Motor neuron (in vitro differentiated cells): ENCODE data around the gene CENPVL1. TPM values are rescaled to one million over a fixed set of nuclear protein-coding genes. Genes with fewer than 3 reads are reported as not detected.
A peak's percentile ranks its signal among the peaks of the same experiment; 100 is the strongest.

Experiments used
- ATAC-seq, 8 experiments: fragments of 200-7000 bp; cut with Tn5 transposase; replicated peaks in 6 of 8; 2 replicates each; pipeline ENCODE4 v1.8.0; 2021; ENCODE audit warnings: mild to moderate bottlenecking in 8 of 8, moderate library complexity in 8 of 8
- H3K27ac ChIP-seq, 2 donors: fragments of 250-450 bp; sonication (Bioruptor Pico); 2 replicates each; pipeline ENCODE4 v1.9.0; 2021; ENCODE audit warnings: antibody characterized with exemption in 2 of 2, mild to moderate bottlenecking in 2 of 2, moderate library complexity in 1 of 2
- H3K4me1 ChIP-seq, 2 donors: fragments of 250-450 bp; sonication (Bioruptor Pico); replicated peaks in 1 of 2; 2 replicates each; pipeline ENCODE4 v1.6.1; 2021; ENCODE audit warnings: antibody characterized with exemption in 2 of 2, mild to moderate bottlenecking in 2 of 2, moderate library complexity in 1 of 2
- H3K4me3 ChIP-seq, 5 donors: fragments of 250-450 bp; sonication (Bioruptor Pico); 2 replicates each; pipeline ENCODE4 v1.9.0; 2021; ENCODE audit warnings: antibody characterized with exemption in 5 of 5, mild to moderate bottlenecking in 5 of 5, moderate library complexity in 4 of 5
- WGBS, 10 experiments: fragments of 450-650 bp; shearing (Covaris generic); methylation state at CpG; one replicate each; pipeline ENCODE4 v1.0.0; 2022; 5-methylcytosine and 5-hydroxymethylcytosine counted together
- in situ Hi-C, 9 experiments: fragments of 400-800 bp; cut with MboI; loops; one replicate each; pipeline ENCODE4 v1.15.0; 2021; ENCODE audit warnings: low sequenced_read_pairs in 9 of 9, low pct_unique_long_range_greater_than_20kb in 2 of 9; ENCODE audit not compliant: unreplicated experiment in 9 of 9
- total RNA-seq, 8 experiments: library from RNA; unstranded; fragments of 300-600 nt; gene quantifications; 2 replicates each; pipeline versions ENCODE4 v1.2.3 to v1.2.4, GENCODE V29; 2022

Gene CENPVL1
- total RNA-seq, 8 experiments from 2014 or later, result 0.43 to 1.1 (median 0.98) TPM; not detected in 3

- Histone ChIP-seq H3K4me1 (peaks cover 7 to 12% of the 10 kb centered on the region in 2 donors), H3K4me3 (peak within 1 kb of the TSS; percentile 60 to 95 (median 78)), H3K27ac (peak within 1 kb of the TSS; percentile 85 to 92)
- peak; percentile 92 to 97 (median 95) for ATAC-seq
- 0 to 34% (median 10%) methylated on average over 1 to 8 of the region's 63 CpGs; no CpG with 5 or more reads in 6 of the 10 experiments for WGBS, 10 experiments
- in situ Hi-C loops, result no loop called here
Observed at GRCh38 chrX:51743179-51743957, 33.1 kb downstream of the CENPVL1 start, which contains the start of gene GSPT2. GSPT2 (plus strand) TSS chrX:51743442; CDS start chrX:51743627, 185 bp downstream.

GRCh38 chrX:51747671-51748070, 37.4 kb downstream of the CENPVL1 start:
- H3K4me3 ChIP-seq, result no peak overlapping the region
- no peak overlapping the region for H3K27ac ChIP-seq
- in situ Hi-C loops, result no loop called here
- H3K4me1 ChIP-seq, result peaks cover under 1 to 5% of the 10 kb centered on the region in 2 donors
- ATAC-seq, result no peak

GRCh38 chrX:51759055-51759839, 48.9 kb downstream of the CENPVL1 start:
- WGBS, 10 experiments, result 0 to 80% (median 12%) methylated on average over 1 to 6 of the region's 6 CpGs; no CpG with 5 or more reads in 5 of the 10 experiments
- in situ Hi-C loops, result no loop called here
- H3K27ac ChIP-seq, result peak overlapping the region; percentile 77 to 91
- no peak overlapping the region for H3K4me3 ChIP-seq
- peaks cover 3 to 16% of the 10 kb centered on the region in 2 donors for H3K4me1 ChIP-seq
- peak in 5 of 8 experiments; percentile 95 to 99 (median 98) for ATAC-seq

DNA sequence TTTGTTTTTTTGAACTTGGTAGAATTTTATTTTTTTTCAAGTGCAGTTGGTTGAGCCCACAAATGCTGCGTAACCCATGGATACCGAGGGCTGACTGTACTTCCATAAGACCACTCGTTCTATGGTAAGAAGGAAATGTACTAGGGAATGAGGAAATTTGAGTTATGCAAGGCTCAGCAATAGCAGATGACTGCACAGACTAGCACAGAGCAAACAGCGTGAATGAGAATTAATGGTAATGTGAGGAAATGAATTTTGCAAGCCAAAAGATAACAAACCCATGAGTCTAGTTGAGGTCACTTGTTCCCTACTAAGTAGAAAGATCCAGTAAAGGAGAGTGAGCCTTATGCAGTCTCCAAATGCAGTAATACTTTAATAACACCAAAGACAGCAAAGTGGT, 50.3 kb downstream of the CENPVL1 start:
- H3K27ac ChIP-seq, result no peak overlapping the region
- H3K4me3 ChIP-seq, result no peak overlapping the region
- ATAC-seq, result peak in 2 of 8 experiments; percentile 1 to 57
- peaks cover 3 to 16% of the 10 kb centered on the region in 2 donors for H3K4me1 ChIP-seq
- in situ Hi-C loops, result no loop called here
- 0 to 83% (median 48%) methylated on average over 1 to 4 of the region's 4 CpGs; no CpG with 5 or more reads in 4 of the 10 experiments for WGBS, 10 experiments

Other genes starting within 250 kb of the CENPVL1 start
- gene NUDT11, start 213.9 kb upstream of the CENPVL1 start, total RNA-seq, result 10 to 100 TPM in 5 of 8 experiments, 1 to 10 TPM in 2, under 1 TPM in 1; 0.28 to 55.1 (median 31.7) TPM
- 1 to 10 TPM in 4 of 8 experiments, under 1 TPM in 1, not detected in 3; 0.43 to 3.3 (median 3.1) TPM for gene CENPVL3, start 91.6 kb upstream of the CENPVL1 start, total RNA-seq
- gene CENPVL2, start 27.7 kb upstream of the CENPVL1 start, total RNA-seq, result 1 to 10 TPM in 2 of 8 experiments, under 1 TPM in 3, not detected in 3; 0.43 to 1.1 (median 0.98) TPM
- 10 to 100 TPM in 5 of 8 experiments, 1 to 10 TPM in 3; 7.9 to 24.5 (median 19.5) TPM for gene GSPT2, start 32.9 kb downstream of the CENPVL1 start, total RNA-seq
- gene MAGED1, start 183.1 kb downstream of the CENPVL1 start, total RNA-seq, result 100 to 1,000 TPM in 7 of 8 experiments, 10 to 100 TPM in 1; 85.4 to 333 (median 212) TPM